Activated CD4-positive, alpha-beta T cell treated with anti-CD3 and anti-CD28 coated beads, Interleukin-2, amount 50 U/mL, for 16 hours (primary cell): ENCODE data around the gene GAMT.

Source experiments
- DNase-seq: peaks from one replicate; pipeline ENCODE4 v3.0.0-alpha.2; 2020

Gene GAMT

GRCh38 chr19:1383312-1384084 is 17.8 kb downstream of the GAMT start, which contains the start of gene NDUFS7:
Gene NDUFS7 (plus strand): TSS chr19:1383907. CDS start chr19:1383927, 20 bp downstream.
- DNase-seq: peak; percentile 91

DNA sequence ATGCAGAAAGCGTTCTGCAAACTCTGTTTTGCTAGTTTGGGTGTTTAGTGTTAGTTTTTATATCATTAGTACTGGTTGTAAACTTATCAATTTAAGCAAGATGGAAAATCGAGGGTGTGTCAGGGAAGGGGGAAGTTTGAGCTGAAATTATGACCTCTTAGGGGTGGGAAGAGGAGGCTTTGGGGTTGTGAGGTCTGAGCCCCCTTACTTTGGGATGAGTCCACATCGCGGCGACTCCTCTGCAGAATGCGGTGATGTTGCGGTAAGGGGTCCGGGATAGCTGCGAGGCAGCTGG is 18.4 kb downstream of the GAMT start:
- no peak for DNase-seq

GRCh38 chr19:1382250-1382649 is 19.1 kb downstream of the GAMT start:
- DNase-seq: no peak

DNA sequence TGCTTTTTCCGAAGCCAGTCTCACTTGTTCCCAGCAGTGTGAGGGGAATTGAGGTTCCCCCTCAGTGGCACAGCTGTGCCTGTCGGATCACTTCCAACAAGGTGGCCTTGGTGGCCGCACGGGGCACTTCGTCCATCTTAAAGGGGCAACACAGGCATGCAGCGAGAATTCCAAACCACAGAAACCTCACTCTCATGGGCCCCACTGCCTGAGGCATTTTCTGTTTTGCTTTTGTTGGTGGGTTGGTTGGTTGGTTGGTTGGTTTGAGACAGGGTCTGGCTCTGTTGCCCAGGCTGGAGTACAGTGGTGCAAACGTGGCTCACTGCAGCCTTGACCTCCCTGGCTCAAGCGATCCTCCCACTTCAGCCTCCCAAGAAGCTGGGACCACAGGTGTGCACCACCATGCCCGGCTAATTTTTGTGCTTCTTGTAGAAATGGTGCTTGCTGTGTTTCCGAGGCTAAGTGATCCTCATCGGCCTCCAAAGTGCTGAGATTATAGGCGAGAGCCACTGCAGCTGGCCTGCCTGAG is 21.3 kb downstream of the GAMT start:
- DNase-seq: no peak

- DNase-seq: no peak
Measured at GRCh38 chr19:1379126-1379905, 22.0 kb downstream of the GAMT start.

DNA sequence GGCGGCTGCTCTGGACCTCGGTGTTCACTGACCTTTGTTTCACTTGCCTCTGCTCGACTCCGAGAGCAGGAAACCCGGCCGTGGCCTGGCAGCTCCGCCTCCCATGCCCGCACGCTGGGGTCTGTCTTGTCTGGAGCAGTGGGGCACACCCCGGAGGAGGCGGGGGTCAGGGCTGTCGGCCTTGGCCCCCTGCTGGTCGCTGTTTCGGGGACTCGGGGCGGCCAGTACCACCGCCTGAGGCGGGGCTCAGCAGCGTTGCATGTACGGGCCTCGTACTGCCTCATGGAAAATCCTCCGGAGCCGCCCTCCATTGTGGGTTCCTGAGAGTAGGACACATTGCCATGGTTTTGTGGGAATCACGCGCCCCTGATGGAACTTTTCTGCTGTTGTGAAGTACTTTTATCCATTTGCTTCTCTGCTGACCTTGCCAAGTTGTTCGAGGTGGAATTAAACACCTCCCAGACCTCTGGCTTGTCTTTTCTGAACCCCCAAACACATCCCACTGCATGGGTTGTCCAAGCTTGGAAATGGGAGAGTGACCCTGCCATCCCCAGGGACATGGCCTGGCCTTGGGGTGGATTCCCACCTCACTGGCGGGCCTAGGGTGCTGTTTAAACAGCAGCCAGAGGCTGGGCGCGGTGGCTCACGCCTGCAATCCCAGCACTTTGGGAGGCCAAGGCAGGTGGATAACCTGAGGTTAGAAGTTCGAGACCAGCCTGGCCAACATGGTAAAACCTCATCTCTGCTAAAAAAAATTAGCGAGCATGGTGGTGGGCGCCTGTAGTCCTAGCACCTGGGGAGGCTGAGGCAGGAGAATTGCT is 23.2 kb downstream of the GAMT start:
- no peak for DNase-seq

- DNase-seq: no peak
Measured at GRCh38 chr19:1377176-1377964, 24.0 kb downstream of the GAMT start.

DNA sequence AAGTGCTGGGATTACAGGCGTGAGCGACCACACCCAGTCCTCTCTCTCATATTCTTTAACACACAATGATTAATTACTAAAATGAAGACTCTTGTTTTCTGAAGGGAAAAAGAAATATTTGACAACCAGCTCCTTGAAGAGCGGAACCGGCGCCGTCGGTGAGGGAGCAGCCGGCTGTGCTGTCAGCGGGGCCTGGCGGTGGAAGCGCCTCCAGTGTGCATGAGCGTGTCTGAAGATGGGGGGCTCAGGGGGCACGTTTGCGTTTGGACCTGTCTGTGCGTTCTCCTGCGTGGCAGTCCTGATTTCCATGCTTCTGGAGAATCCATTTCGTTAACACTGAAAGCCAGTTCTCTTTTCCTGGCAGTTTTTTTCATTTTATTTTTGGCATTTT is 24.9 kb downstream of the GAMT start:
- DNase-seq: no peak

DNA sequence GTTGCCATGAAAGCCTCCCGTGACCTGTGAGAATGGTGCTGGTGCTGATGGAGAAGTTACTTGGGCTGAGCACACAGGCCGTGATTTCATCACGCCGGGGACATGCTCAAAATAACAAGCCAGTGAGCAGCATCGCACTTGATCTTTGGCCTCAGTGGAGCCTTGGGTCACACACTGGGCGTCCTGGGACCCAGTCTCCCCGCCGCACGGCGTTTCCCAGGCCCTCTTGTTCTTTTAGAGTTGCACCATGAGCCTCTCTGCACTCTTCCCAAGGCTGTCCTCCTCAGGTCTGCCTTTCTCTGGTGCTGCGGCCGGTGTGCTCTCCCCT is 27.1 kb downstream of the GAMT start:
- no peak for DNase-seq

DNA sequence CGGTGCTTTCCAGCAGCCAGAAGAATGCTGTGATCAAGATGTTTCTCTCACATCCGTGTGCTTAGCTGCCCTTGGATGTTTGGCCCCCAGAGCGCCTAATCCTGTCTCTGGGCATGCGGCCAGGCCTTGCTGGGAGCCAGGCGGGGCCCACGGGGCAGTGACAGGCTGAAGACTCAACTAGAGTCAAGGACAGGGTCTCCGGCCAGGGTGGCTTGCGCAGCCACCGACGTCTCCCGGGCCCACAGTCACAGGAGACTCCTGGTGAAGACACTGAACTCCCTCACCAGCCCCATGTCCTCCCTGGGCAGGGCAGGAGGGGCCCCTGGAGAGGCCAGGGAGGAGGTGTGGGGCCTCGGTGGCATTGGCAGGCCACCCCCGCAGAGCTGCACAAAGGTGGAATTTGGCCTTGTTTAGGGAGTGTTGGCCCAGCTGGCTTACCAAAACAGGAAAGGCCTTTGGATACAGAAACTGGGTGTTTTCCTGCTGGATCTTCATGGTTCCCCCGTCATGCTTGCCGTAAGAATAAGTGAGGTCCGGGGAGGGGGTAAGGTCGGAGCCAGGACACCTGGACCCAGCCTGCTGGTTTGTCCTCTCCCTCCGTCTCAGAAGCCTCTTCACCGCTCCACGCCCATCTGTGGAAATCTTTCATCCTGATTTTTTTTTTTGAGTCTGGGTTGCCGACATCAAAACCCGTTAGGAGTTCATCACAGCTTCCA is 27.6 kb downstream of the GAMT start:
- DNase-seq: no peak

GRCh38 chr19:1373042-1373533 is 28.3 kb downstream of the GAMT start:
- DNase-seq: no peak

DNA sequence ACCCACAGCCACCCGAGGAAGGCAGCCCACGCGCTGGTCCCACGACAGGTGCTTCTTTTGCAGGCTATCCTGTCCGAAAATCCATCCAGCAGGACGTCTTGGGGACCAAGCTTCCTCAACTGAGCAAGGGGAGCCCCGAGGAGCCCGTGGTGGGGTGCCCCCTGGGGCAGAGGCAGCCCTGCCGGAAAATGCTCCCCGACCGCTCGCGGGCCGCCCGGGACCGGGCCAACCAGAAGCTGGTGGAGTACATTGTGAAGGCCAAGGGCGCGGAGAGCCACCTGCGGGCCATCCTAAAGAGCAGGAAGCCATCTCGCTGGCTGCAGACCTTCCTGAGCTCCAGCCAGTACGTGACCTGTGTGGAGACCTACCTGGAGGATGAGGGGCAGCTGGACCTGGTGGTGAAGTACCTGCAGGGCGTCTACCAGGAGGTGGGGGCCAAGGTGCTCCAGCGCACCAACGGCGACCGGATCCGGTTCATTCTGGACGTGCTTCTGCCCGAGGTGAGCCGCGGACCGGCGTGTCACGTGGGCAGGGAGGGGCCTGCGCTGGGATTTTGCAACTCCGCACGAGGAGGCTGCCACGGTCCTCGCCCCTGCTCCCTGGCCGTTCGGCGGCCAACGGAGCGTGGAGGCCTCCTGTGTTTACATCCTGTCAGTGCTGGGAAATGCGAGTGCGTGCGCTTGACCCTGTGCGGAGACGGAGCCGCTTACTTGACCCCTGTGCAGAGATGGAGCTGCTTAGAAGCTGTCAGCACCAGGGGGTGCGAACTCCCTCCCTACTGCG is 30.6 kb downstream of the GAMT start:
- no peak for DNase-seq

DNA sequence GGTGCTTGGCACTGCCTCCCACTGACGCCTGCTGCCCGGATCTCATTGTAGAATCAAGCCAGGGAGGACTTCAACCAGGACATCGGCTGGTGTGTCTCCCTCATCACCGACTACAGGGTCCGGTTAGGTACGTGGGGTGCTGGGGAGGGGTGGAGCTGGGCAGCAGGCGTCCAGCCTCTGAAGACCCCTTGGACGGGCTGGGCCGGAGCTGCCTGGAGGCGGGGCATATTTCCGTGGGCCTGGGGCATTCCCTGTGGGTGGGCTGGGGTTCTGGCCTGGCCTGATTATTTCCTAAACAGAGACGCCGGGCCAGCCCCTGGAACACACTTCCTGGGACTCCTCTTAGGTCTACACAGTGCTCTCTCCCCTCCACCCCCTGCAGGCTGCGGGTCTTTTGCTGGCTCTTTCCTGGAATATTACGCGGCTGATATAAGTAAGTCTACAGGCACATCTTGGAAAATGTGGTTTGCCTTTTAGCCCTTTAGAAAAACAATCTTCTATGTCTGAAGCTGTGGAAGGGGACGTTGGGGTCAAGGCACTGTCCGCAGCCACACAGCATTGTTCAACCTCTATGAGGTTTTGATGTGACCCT is 32.0 kb downstream of the GAMT start:
- no peak for DNase-seq

GRCh38 chr19:1366899-1367870 is 34.2 kb downstream of the GAMT start:
- no peak for DNase-seq

GRCh38 chr19:1366296-1366695 is 35.0 kb downstream of the GAMT start:
- DNase-seq: no peak

GRCh38 chr19:1365319-1366269 is 35.7 kb downstream of the GAMT start:
- no peak for DNase-seq

DNA sequence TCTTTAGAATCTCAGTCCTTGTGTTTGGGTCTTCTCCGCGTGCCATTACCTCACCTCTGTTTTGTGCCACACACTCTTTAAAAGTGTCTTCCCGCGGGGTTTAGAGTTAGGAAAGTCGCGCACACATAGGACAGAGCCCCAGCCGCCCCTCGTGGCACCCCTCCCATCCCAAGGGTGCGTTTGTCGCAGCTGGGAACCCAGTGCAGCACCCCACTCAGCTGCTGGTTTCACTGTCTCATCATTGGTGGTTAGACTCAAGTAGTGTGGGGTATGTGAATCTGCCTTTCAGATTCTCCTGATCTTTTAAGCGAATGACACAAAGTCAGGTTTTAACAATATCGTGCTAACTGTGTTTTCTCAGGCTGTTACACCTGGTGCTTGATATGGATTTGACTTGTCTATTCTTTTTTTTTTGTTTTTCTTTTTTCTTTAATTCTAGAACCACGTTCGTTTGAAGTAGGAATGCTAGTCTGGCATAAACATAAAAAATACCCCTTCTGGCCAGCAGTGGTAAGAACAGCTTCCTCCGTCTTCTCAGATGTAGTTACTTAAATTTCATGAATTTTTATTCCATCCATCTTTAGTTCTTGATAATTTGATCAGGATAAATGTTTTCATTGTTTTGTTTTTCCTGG is 37.2 kb downstream of the GAMT start:
- DNase-seq: no peak

GRCh38 chr19:1363599-1363998 is 37.7 kb downstream of the GAMT start:
- peak; percentile 37 for DNase-seq
